A673 (cell line): ENCODE data around the gene SRRM4.

Experiments used
- CTCF ChIP-seq: fragments of 300-800, 200-600 bp; sonication (generic); conservative IDR thresholded peaks from 2 replicates; pipeline ENCODE4 v1.5.1; 2017; ENCODE audit warnings: low read depth, mild to moderate bottlenecking, antibody characterized with exemption, low read length, moderate library complexity, mixed read lengths
- EZH2 ChIP-seq: fragments of 200-600 bp; sonication (generic); IDR thresholded peaks from 2 replicates; pipeline ENCODE4 v1.6.1; 2017; ENCODE audit warnings: borderline replicate concordance, low read depth, mild to moderate bottlenecking, mixed read lengths, antibody characterized with exemption, low read length; ENCODE audit not compliant: poor library complexity, severe bottlenecking

- TF ChIP-seq CTCF (no peak), EZH2 (no peak)
These were observed 193.7 kb downstream of the SRRM4 start for GRCh38 chr12:119175081-119175480.
